SK-N-SH (cell line): ENCODE data around the gene ASTN2. TPM values are rescaled to one million over a fixed set of nuclear protein-coding genes. Genes with fewer than 3 reads are reported as not detected.

Experiments
- CTCF ChIA-PET: fragments of 300-600, 350-600 bp; formaldehyde crosslinking; extraction: SDS; loops from one replicate; lab custom pipeline; 2021; lab: Yijun Ruan, JAX
- POLR2A ChIA-PET: fragments of 350-600 bp; sonication (Branson Sonifier 250); formaldehyde crosslinking; extraction: SDS; loops from one replicate; lab custom pipeline; 2020; ENCODE audit warnings: antibody characterized with exemption, inconsistent platforms; lab: Yijun Ruan, JAX
- DNase-seq: peaks from one replicate; pipeline ENCODE4 v3.0.0; 2012
- H2AFZ ChIP-seq: fragments of 200-600 bp; sonication (generic); 2 replicates; pipeline ENCODE4 v1.8.1; 2016; ENCODE audit warnings: antibody characterized with exemption, mild to moderate bottlenecking, low read depth
- H3F3A ChIP-seq: fragments of 200-600 bp; sonication (generic); replicated peaks from 2 replicates; pipeline ENCODE3; 2016; ENCODE audit warnings: antibody characterized with exemption, mild to moderate bottlenecking; ENCODE audit not compliant: insufficient read depth
- H3K27ac ChIP-seq, 2 experiments: fragments of 200-500 bp in 1 of 2; fragments of 200-600 bp in 1 of 2; sonication (Bioruptor generic) in 1 of 2; sonication (generic), shearing (Covaris generic) in 1 of 2; 2 replicates each; pipeline versions ENCODE4 v1.5.1 to v1.6.1; 2014 to 2016; ENCODE audit warnings: low read depth in 2 of 2, inconsistent platforms in 1 of 2, low read length in 1 of 2, mild to moderate bottlenecking in 1 of 2, mixed read lengths in 1 of 2
- H3K27me3 ChIP-seq: fragments of 200-600 bp; sonication (generic), shearing (Covaris generic); 2 replicates; pipeline ENCODE4 v1.6.1; 2016; ENCODE audit warnings: mixed run types; ENCODE audit not compliant: insufficient read depth
- H3K36me3 ChIP-seq, 2 experiments: fragments of 200-500 bp in 1 of 2; fragments of 200-600 bp in 1 of 2; sonication (Bioruptor generic) in 1 of 2; sonication (generic) in 1 of 2; replicated peaks in 1 of 2; 2 replicates each; pipeline versions ENCODE3 to v1.5.1; 2014 to 2016; ENCODE audit warnings: low read length in 1 of 2, mild to moderate bottlenecking in 1 of 2; ENCODE audit not compliant: insufficient read depth in 2 of 2, control insufficient read depth in 1 of 2
- H3K4me1 ChIP-seq, 2 experiments: fragments of 200-500 bp in 1 of 2; fragments of 200-600 bp in 1 of 2; sonication (Bioruptor generic) in 1 of 2; sonication (generic), shearing (Covaris generic) in 1 of 2; 2 replicates each; pipeline versions ENCODE4 v1.5.1 to v1.6.1; 2014 to 2016; ENCODE audit warnings: low read depth in 1 of 2, low read length in 1 of 2, mixed run types in 1 of 2; ENCODE audit not compliant: insufficient read depth in 2 of 2, control insufficient read depth in 1 of 2
- H3K4me2 ChIP-seq: fragments of 200-600 bp; sonication (generic), shearing (Covaris generic); 2 replicates; pipeline ENCODE4 v1.6.1; 2017; ENCODE audit warnings: mixed run types
- H3K4me3 ChIP-seq, 2 experiments: fragments of 200-500 bp in 1 of 2; fragments of 200-600 bp in 1 of 2; sonication (Bioruptor generic) in 1 of 2; sonication (generic), shearing (Covaris generic) in 1 of 2; 2 replicates each; pipeline versions ENCODE4 v1.5.1 to v1.8.1; 2014 to 2016; ENCODE audit warnings: low read depth in 2 of 2, inconsistent platforms in 1 of 2, low read length in 1 of 2, mild to moderate bottlenecking in 1 of 2, mixed read lengths in 1 of 2, moderate library complexity in 1 of 2
- H3K79me2 ChIP-seq: fragments of 200-600 bp; sonication (generic); 2 replicates; pipeline ENCODE4 v1.8.1; 2017; ENCODE audit warnings: mild to moderate bottlenecking; ENCODE audit not compliant: insufficient read depth
- H3K9ac ChIP-seq: fragments of 200-600 bp; sonication (generic); 2 replicates; pipeline ENCODE4 v1.6.1; 2017; ENCODE audit warnings: mixed run types
- H3K9me2 ChIP-seq: fragments of 200-600 bp; sonication (generic); 2 replicates; pipeline ENCODE4 v1.6.1; 2017; ENCODE audit warnings: mixed run types
- H3K9me3 ChIP-seq: fragments of 200-600 bp; sonication (generic); 2 replicates; pipeline ENCODE4 v1.6.1; 2017; ENCODE audit warnings: mixed run types, mild to moderate bottlenecking, moderate library complexity
- H4K20me1 ChIP-seq: fragments of 200-600 bp; sonication (generic); 2 replicates; pipeline ENCODE4 v1.6.1; 2017; ENCODE audit warnings: mild to moderate bottlenecking, mixed run types; ENCODE audit not compliant: insufficient read depth
- CHD2 ChIP-seq: fragments of 150-350 bp; IDR thresholded peaks from 2 replicates; pipeline ENCODE4 v1.6.1; 2018; ENCODE audit warnings: low read length; ENCODE audit not compliant: partially characterized antibody
- CTCF ChIP-seq: fragments of 200-600 bp; sonication (generic); IDR thresholded peaks from 2 replicates; pipeline ENCODE4 v1.6.1; 2017; ENCODE audit warnings: antibody characterized with exemption, mild to moderate bottlenecking, moderate library complexity
- ELF1 ChIP-seq: IDR thresholded peaks from 2 replicates; pipeline ENCODE4 v1.4.0; 2012
- EP300 ChIP-seq, 2 experiments: IDR thresholded peaks; 2 replicates each; pipeline versions ENCODE4 v1.4.0 to v1.6.1; 2012; ENCODE audit warnings: borderline replicate concordance in 1 of 2, low read depth in 1 of 2, low read length in 1 of 2
- EZH2phosphoT487 ChIP-seq: fragments of 200-600 bp; sonication (generic); IDR thresholded peaks from 2 replicates; pipeline ENCODE4 v1.6.1; 2017; ENCODE audit warnings: low read depth, mixed run types, mild to moderate bottlenecking, antibody characterized with exemption, moderate library complexity, borderline replicate concordance
- FOSL2 ChIP-seq: IDR thresholded peaks from 2 replicates; pipeline ENCODE4 v1.4.0; 2012; ENCODE audit warnings: low read depth, mild to moderate bottlenecking, moderate library complexity, borderline replicate concordance
- FOXM1 ChIP-seq: IDR thresholded peaks from 2 replicates; pipeline ENCODE4 v1.4.0; 2012; ENCODE audit warnings: low read depth, mild to moderate bottlenecking
- GABPA ChIP-seq: IDR thresholded peaks from 2 replicates; pipeline ENCODE4 v1.4.0; 2012; ENCODE audit warnings: low read depth, mild to moderate bottlenecking
- MEF2A ChIP-seq: IDR thresholded peaks from 2 replicates; pipeline ENCODE4 v1.4.0; 2012; ENCODE audit warnings: low read depth, borderline replicate concordance
- RAD21 ChIP-seq: IDR thresholded peaks from 2 replicates; pipeline ENCODE4 v1.6.1; 2012; ENCODE audit warnings: mild to moderate bottlenecking, low read length
- RCOR1 ChIP-seq: fragments of 150-350 bp; IDR thresholded peaks from 2 replicates; pipeline ENCODE4 v1.6.1; 2017; ENCODE audit warnings: antibody characterized with exemption, low read length
- RXRA ChIP-seq: IDR thresholded peaks from 2 replicates; pipeline ENCODE4 v1.4.0; 2012; ENCODE audit warnings: low read depth, mild to moderate bottlenecking, borderline replicate concordance
- SIN3A ChIP-seq: IDR thresholded peaks from 2 replicates; pipeline ENCODE4 v1.6.1; 2012; ENCODE audit warnings: low read depth, mild to moderate bottlenecking, low read length, moderate library complexity, borderline replicate concordance
- WGBS: methylation state at CpG from one replicate; pipeline ENCODE4 v1.1.6; 2017; ENCODE audit warnings: low lambda C conversion rate; 5-methylcytosine and 5-hydroxymethylcytosine counted together
- polyA plus RNA-seq, 3 experiments: library from polyadenylated mRNA; depleted of rRNA; stranded (reverse); fragments of >200 nt; gene quantifications; 2 replicates each; pipeline ENCODE4 v1.2.3, GENCODE V29; 2012

The ASTN2 gene
- polyA plus RNA-seq, 1 of the 3 experiments (the other 2 are of a cell fraction) = 6.6 TPM

- no peaks in the 10 kb centered on the region for H3K27me3 ChIP-seq
- H3K4me1 ChIP-seq = peaks cover 0 to 11% of the 10 kb centered on the region in 2 experiments; a peak in 2 of 4 replicates
- no peaks in the 10 kb centered on the region for H3K9me3 ChIP-seq
- POLR2A ChIA-PET = no interaction called here
- H4K20me1 ChIP-seq = no peaks in the 10 kb centered on the region
- no peak overlapping the region for H3K4me3 ChIP-seq
- no peak overlapping the region for H3K4me2 ChIP-seq
- WGBS = 0% methylated on average over 1 of the region's 1 CpG
- H3F3A ChIP-seq = no peaks in the 10 kb centered on the region
- CTCF ChIA-PET = interaction anchor here (1.1 to 1.4 kb wide), 4 partner anchors 38 to 222 kb away, joined by 3 to 6 read pairs (median 4); no protein-coding TSS in a partner anchor
- H3K27ac ChIP-seq = no peak overlapping the region
- no peak for TF ChIP-seq EP300 (IDR thresholded peaks at IDR 0.05; ENCODE audit: borderline replicate concordance in 1 of 2, low read depth in 1 of 2, low read length in 1 of 2)
- no peaks in the 10 kb centered on the region for H3K79me2 ChIP-seq
- DNase-seq = no peak
- no peak overlapping the region for H2AFZ ChIP-seq
- H3K9me2 ChIP-seq = no peaks in the 10 kb centered on the region
- no peak overlapping the region for H3K9ac ChIP-seq
- no peaks in the 10 kb centered on the region for H3K36me3 ChIP-seq
Observed at GRCh38 chr9:117296453-117296852, 118.4 kb downstream of the ASTN2 start.

- ChIA-PET CTCF (interaction anchor here (1.5 to 1.8 kb wide), 2 partner anchors 8 to 120 kb away, joined by 4 to 5 read pairs; no protein-coding TSS in a partner anchor), POLR2A (interaction anchor here (0.6 kb wide), 1 partner anchor 18 kb away, joined by 3 read pairs; no protein-coding TSS in a partner anchor)
- TF ChIP-seq RCOR1 (no peak), SIN3A (no peak), FOXM1 (no peak), CHD2 (no peak), RAD21 (no peak), MEF2A (no peak), EZH2phosphoT487 (no peak), ELF1 (no peak), FOSL2 (no peak), CTCF (no peak), GABPA (no peak), RXRA (no peak)
- WGBS = 38% methylated on average over 6 of the region's 6 CpGs
- no peaks in the 10 kb centered on the region for H3K79me2 ChIP-seq
- no peak overlapping the region for H3K4me3 ChIP-seq
- no peaks in the 10 kb centered on the region for H3K9me2 ChIP-seq
- H3K9me3 ChIP-seq = no peaks in the 10 kb centered on the region
- no peaks in the 10 kb centered on the region for H3K36me3 ChIP-seq
- no peaks in the 10 kb centered on the region for H3K27me3 ChIP-seq
- H3K9ac ChIP-seq = no peak overlapping the region
- H3K4me2 ChIP-seq = no peak overlapping the region
- H3F3A ChIP-seq = no peaks in the 10 kb centered on the region
- H4K20me1 ChIP-seq = no peaks in the 10 kb centered on the region
- DNase-seq = no peak
- peaks cover 0 to 3% of the 10 kb centered on the region in 2 experiments; a peak in 1 of 4 replicates for H3K4me1 ChIP-seq
- H3K27ac ChIP-seq = no peak overlapping the region; a peak in 1 of 4 replicates
- H2AFZ ChIP-seq = no peak overlapping the region
Observed at GRCh38 chr9:117293206-117294114, 121.4 kb downstream of the ASTN2 start.
